Breast epithelium (tissue), 4 donors: ENCODE data around the gene HRH1. TPM values are rescaled to one million over a fixed set of nuclear protein-coding genes. Genes with fewer than 3 reads are reported as not detected.

Source experiments
- DNase-seq, 2 donors: peaks; one replicate each; pipeline ENCODE4 v3.0.0-alpha.2; 2019; ENCODE audit warnings: low spot score in 2 of 2
- H3K27ac ChIP-seq, 2 donors: fragments of 200-600 bp; sonication (generic) in 1 of 2; one replicate each; pipeline ENCODE4 v1.5.1; 2016 to 2019; ENCODE audit warnings: mild to moderate bottlenecking in 1 of 2
- H3K27me3 ChIP-seq, 2 donors: fragments of 200-600 bp; sonication (generic) in 1 of 2; one replicate each; pipeline versions ENCODE4 v1.5.1 to v1.6.0; 2017 to 2019; ENCODE audit warnings: control low read depth in 1 of 2, mild to moderate bottlenecking in 1 of 2
- H3K36me3 ChIP-seq: fragments of 200-600 bp; one replicate; pipeline ENCODE4 v1.5.1; 2019
- H3K4me1 ChIP-seq, 2 donors: fragments of 200-600 bp; sonication (generic); one replicate each; pipeline ENCODE4 v1.5.1; 2016 to 2019; ENCODE audit warnings: control low read depth in 1 of 2
- H3K4me3 ChIP-seq, 3 donors: fragments of 200-600 bp; sonication (generic); 1 replicate in 2 of 3; 2 replicates in 1 of 3; pipeline ENCODE4 v1.5.1; 2016 to 2019; ENCODE audit warnings: mild to moderate bottlenecking in 3 of 3, moderate library complexity in 2 of 3
- H3K9me3 ChIP-seq, 2 donors: fragments of 200-600 bp; sonication (generic) in 1 of 2; one replicate each; pipeline ENCODE4 v1.5.1; 2016 to 2019; ENCODE audit warnings: control low read depth in 1 of 2
- POLR2A ChIP-seq: fragments of 450-650 bp; IDR thresholded peaks from one replicate; pipeline ENCODE4 v1.6.1; 2016; ENCODE audit warnings: antibody characterized with exemption, mild to moderate bottlenecking, moderate library complexity
- POLR2AphosphoS5 ChIP-seq, 3 donors: sonication (generic); formaldehyde crosslinking; IDR thresholded peaks; one replicate each; pipeline ENCODE4 v1.6.1; 2017; ENCODE audit warnings: antibody characterized with exemption in 3 of 3
- intact Hi-C: fragments of 100-400 bp; cut with DNase I; formaldehyde crosslinking; loops from one replicate; pipeline ENCODE4 v1.15.1; 2023; ENCODE audit warnings: low total_unique reads
- total RNA-seq, 3 donors: library from RNA; depleted of rRNA; stranded (reverse); fragments of >200 nt; gene quantifications; one replicate each; pipeline ENCODE4 v1.1.0, GENCODE V29; 2016
- TF ChIP-seq, protein P1 (sequence below), 3 donors: fragments of 450-650 bp; IDR thresholded peaks; one replicate each; pipeline ENCODE4 v1.5.1; 2016 to 2017; ENCODE audit warnings: antibody characterized with exemption in 3 of 3, mild to moderate bottlenecking in 3 of 3, moderate library complexity in 3 of 3

The HRH1 gene
- total RNA-seq, 3 donors from 2014 or later = 3.8 to 4.2 (median 3.9) TPM

DNA sequence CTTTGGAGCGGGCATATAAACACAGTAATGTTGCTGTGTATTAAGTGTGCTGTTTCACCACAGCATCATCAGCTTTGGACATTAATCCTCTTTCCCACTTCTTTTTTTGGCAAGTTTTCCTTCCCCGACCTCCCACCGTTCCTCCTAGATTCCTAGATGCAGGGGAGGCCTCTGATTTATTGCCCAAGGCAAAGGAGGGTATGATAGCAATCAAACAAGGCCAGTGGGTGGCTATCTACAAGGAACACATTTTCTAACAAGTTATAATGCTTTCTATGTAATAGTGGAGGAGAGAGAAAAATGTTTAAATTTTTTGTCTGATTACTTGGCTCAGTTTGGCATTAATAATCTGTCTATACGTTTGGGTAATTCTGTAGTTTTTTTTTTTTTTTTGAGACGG is 156.0 kb downstream of the HRH1 start:
- intact Hi-C loops = no loop called here
- TF ChIP-seq, protein P1, sequence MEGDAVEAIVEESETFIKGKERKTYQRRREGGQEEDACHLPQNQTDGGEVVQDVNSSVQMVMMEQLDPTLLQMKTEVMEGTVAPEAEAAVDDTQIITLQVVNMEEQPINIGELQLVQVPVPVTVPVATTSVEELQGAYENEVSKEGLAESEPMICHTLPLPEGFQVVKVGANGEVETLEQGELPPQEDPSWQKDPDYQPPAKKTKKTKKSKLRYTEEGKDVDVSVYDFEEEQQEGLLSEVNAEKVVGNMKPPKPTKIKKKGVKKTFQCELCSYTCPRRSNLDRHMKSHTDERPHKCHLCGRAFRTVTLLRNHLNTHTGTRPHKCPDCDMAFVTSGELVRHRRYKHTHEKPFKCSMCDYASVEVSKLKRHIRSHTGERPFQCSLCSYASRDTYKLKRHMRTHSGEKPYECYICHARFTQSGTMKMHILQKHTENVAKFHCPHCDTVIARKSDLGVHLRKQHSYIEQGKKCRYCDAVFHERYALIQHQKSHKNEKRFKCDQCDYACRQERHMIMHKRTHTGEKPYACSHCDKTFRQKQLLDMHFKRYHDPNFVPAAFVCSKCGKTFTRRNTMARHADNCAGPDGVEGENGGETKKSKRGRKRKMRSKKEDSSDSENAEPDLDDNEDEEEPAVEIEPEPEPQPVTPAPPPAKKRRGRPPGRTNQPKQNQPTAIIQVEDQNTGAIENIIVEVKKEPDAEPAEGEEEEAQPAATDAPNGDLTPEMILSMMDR (IDR thresholded peaks at IDR 0.05) = no peak
- no peak for TF ChIP-seq POLR2A
- no peak for TF ChIP-seq POLR2AphosphoS5 (IDR thresholded peaks at IDR 0.05)
- no peaks in the 10 kb centered on the region for H3K27me3 ChIP-seq
- peak overlapping the region in 1 of 2 donors; percentile 19 for H3K27ac ChIP-seq
- no peaks in the 10 kb centered on the region for H3K36me3 ChIP-seq
- DNase-seq = no peak
- H3K9me3 ChIP-seq = no peaks in the 10 kb centered on the region
- H3K4me3 ChIP-seq = no peak overlapping the region
- no peaks in the 10 kb centered on the region for H3K4me1 ChIP-seq

DNA sequence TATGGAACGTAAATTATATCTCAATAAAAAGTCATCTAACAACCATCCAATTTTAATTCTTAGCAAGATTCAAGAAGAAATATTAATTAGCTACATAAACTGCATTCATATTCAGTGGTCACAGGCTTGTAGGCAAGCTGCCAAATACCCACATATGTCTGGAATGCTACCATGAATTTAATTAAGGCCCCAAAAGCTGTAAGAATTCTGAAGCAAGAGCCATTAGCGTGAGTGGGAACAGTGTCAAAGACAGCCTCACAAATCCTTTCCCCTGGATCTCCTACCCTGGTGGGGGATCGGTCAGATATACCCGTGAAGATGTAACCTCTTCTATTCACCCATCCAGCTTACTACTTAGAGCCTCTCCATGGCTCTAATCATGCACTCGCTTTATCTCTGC is 157.9 kb downstream of the HRH1 start:
- TF ChIP-seq, protein P1 (IDR thresholded peaks at IDR 0.05) = no peak
- TF ChIP-seq POLR2AphosphoS5 (IDR thresholded peaks at IDR 0.05) (no peak), POLR2A (no peak)
- Histone ChIP-seq H3K9me3 (no peaks in the 10 kb centered on the region), H3K36me3 (no peaks in the 10 kb centered on the region), H3K27me3 (no peaks in the 10 kb centered on the region), H3K4me3 (no peak overlapping the region), H3K27ac (no peak overlapping the region), H3K4me1 (no peaks in the 10 kb centered on the region)
- intact Hi-C loops = no loop called here
- no peak for DNase-seq

Other genes starting within 250 kb of the HRH1 start
- under 1 TPM; under 0.01 to 0.32 (median 0.29) TPM for gene SLC6A1, start 161.7 kb upstream of the HRH1 start, total RNA-seq
- gene ATG7, start 117.9 kb downstream of the HRH1 start, total RNA-seq = 10 to 100 TPM; 64.9 to 81.9 (median 75.5) TPM